Stimulated activated CD8-positive, alpha-beta memory T cell treated with anti-CD3 and anti-CD28 coated beads, Interleukin-15, amount 100 ng/mL, for 1 hour (primary cell): ENCODE measurements around the gene NOX5.
"Not testable (repeated sequence)": the region's sequence is repeated elsewhere in the genome, so short reads cannot be mapped to it uniquely, and the experiment has no call there.

ENCODE experiments used
- DNase-seq: peaks from one replicate; pipeline ENCODE4 v3.0.0-alpha.2; 2020; ENCODE audit warnings: low read depth

The NOX5 gene

DNA sequence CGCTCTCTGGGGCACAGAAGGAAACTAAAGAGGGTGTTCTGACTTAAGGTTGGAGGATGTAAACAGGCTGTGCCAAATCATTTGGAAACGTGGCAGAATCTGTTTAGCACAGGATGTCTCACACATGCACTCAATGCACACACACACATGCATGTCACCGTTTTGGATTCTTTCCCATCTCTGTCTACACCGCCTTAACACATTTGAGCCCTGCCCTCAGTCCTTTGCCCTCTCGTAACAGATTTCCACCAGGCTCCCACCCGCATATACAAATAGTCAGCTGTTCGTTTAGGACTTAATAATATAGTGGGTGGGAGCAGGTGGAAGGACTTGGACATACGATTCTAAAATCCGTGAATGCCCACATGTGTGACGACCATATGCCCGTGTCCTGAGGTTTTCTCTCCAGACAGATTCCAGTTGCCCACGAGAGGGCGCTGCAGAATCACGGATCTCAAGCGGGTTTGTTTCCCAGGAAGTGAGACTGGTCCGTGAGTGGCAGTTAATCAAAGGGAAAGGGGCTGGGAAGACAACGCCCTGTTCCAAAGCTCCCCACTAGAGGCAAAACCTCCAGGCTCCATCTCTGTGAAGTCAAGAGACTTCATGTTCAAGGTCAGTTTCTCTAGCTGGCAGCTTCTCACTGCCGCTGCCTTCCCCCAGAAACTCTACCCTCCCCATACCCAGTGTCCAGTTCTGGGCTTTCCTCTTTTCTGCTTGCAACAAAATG lies 44.5 kb downstream of the NOX5 start:
- peak; percentile 49 for DNase-seq

DNA sequence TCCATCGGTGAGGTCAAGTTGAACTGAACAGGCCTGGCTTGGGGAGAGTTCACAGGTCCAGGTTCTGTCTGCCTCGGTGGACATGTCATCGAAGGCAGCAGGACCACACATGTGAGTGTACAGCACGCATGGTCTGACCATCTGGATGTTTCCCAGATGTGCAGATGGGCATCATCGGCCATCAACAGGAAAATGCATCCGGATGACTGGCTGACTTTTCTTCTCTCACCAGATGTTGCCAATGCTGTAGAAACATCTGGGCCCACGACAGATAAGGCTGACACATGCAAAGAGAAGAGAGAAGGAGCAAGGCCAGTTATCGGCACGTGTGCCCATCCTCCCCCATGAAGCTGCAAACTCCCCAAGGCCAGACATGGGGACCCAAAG lies 45.1 kb downstream of the NOX5 start:
- DNase-seq: no peak

DNA sequence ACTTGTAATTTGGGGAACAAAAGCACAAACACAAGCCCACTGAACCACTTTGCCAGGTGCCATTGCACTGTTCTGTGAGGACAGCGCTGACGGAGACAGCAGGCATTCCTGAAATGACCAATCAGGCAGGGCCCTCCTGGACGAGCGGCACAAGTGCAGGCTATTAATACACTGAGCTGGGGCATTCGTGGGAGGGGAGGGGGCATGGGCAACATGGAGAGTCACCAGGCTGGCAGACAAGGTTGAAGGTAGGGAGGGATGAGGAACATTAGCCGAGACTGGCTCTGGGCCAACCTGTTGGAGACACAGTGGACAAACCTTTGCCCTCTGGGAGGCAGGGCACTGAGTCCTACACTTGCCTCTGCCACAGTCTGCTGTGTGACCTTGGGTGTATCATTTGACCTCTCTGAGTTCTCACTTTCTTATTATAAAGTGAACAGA lies 45.6 kb downstream of the NOX5 start:
- no peak for DNase-seq

DNA sequence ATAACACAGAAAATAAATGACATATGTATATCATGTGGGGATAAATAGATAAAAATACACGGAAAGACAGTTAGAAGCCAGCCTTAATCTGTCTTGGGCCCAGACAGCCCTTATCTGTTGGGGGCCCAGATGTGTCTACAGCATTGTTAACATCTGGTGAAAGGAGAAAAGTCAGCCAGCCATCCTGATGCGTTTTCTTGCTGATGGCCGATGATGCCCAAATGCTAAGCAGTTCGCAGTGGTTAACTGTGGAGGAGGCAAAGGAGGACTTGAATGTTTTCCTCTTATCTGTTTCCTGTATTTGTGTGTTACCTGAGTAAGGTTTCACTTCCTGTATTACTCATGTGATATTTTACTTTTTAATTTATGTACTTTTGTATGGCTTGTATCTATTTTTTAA lies 46.2 kb downstream of the NOX5 start:
- no peak for DNase-seq

DNA sequence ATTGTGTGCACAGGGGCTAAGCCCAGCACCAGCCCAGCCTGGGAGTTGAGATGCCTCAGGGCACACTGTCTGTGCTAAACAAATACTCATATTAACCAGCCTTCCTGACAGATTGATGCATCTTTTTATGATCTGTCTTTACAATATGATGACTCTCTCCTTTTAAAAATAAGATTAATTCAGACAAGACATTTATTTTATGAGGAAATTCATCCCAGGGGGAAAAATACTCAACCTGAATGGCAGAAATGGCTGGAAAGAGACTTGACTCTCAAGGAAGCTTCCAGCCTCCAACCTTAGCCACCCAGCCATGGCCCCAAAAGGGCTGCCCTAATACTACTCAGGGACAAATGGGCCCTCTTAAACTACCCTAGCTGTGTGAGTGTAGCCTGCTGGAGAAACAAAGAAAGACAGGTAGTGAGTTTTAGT lies 46.9 kb downstream of the NOX5 start:
- no peak for DNase-seq

DNA sequence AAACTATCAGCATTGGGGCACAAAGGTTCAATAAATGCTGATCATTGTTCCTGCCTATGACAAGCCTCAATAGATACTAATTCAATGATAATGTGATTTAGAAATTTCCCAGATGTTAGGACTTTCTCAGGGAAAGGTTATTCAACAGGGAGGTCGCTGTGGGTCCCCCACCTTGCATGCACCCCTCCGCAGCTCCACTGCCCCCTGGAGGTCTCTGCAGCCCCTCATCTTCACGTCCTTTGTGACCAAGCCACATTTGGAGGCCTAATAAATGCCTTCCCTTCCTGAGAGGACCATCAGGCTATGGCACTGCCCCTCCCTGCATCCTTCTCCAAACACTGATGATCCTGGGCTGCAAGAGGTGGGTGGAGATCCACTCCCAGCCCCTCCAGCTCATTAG lies 50.2 kb downstream of the NOX5 start:
- no peak for DNase-seq

DNA sequence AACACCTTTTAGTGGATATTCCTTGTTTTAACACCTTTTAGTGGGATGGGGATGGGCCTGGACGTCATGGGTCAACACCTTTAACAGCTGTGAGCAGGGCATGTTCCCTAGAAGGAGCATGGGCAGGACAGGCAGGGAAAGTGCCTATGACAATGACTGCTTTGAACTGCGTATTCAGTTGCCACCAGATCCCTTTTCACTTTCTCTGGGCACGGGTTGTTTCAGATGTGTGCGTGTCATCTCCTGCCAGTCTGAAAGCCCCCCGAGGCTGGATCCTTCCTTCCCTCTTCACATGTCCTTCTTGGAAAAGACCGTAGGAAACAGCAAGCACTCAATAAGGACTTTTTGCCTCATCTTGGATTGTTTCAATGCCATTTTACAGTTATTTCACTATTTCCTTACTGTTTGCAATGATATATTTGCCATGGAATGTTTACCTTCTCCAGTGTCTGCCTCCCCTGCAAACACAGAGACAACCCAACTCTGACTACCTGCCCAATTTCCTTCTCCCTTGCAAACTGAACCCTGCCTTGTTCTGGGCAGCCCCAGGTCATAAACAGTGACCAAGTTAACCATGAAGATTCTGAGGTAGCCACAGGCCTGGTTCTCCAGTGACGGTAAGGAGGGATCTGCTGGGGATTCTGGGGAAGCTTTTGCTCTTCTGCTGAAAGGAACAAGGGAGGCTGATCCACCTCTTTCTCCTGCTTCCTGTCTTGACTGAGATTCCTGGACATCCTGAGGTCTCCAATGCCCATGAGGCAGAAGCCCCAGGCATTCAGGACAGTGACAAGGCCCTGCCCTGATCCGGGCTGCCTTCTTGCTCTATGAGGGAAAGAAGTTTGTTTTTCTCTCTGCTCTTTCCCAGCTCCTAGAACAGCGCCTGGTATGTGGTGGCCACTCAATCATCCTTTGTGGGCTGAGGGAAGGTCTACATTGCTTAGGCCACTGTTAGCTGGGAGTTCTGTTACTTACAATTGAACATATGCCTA lies 51.8 kb downstream of the NOX5 start:
- DNase-seq: no peak

DNA sequence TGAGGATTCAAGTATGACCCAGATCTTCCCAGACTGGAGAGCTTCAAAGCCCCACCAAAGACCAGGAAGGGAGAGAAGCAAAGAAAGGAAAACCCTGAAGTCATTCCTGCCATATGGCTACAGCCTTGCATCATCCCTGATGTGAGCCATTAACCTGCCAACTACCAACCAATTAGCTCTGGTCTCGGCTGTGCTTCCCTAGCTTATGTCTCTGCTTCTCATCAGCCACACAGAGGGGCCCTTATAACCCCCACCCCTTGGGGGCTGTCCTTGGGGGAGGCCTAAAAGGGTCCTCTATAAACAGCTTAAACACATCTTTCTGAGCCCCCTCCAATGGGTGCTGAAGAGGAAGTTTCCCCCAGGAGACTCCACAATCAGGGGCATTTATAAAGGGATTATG lies 52.8 kb downstream of the NOX5 start:
- no peak for DNase-seq

DNA sequence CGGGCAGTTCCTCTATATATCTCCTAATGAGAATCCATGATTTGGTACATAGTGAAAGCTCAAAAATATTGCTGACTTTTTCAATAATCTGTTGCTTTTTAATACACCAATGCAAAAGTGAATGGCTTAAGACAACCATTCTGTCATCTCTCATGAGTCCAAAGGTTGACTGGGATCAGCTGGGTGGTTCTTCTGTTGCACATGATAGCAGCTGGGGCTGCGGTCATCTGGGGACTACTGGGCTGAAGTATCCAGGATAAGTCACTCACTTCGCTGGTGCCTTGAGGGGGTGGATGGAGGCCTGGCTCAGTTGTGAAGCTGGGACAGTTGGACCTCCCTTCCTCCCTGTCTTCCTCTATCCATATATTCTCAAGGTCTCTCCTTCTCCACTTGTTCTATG lies 53.7 kb downstream of the NOX5 start:
- no peak for DNase-seq

DNA sequence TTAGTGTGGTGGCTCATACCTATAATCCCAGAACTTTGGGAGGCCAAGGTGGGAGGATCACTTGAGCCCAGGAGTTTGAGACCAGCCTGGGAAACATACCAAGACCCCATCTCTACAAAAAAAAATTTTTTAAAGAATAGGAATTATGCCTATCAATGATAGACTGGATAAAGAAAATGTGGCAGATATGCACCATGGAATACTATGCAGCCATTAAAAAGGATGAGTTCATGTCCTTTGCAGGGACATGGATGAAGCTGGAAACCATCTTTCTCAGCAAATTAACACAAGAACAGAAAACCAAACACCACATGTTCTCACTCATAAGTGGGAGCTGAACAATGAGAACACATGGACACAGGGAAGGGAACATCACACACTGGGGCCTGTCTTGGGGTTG lies 54.8 kb downstream of the NOX5 start:
- not testable (repeated sequence) for DNase-seq

DNA sequence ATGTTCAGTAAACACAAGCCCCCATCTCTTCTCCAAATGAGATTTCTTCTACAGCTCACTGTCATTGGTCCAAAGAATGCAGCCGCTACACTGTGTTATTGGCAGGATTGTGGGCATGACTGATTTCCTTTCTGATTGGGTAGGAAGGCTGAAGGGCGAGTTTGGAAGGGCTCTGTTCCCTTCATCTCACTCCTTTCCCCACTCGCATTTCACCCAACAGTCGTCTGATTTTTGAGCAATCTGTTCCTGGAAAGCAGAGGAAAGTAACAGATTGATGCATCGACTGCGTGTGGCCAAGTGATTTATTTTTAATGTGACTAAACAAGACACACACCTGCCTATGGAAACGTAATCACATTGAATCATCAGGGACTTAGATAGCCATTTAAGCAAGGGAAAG lies 55.5 kb downstream of the NOX5 start:
- DNase-seq: no peak

DNA sequence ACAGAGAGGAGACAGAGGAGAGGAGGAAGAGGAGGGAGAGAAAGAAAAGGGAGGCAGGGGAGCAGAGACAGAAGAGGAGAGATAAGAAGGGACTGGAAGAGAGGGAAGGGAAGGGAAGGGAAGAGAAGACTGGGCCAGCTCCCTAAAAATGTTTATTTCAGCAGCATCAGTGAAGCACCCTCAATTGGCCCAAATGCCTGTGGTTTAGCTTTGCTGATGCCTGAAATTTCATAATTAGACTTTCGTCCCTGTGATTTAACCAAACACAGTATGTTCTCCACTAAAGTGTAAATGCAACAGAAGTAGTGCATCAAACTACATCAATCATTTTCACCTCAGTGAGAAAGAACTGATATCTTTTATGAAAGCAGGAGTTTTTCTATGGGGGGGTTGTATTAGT lies 55.9 kb downstream of the NOX5 start:
- no peak for DNase-seq

DNA sequence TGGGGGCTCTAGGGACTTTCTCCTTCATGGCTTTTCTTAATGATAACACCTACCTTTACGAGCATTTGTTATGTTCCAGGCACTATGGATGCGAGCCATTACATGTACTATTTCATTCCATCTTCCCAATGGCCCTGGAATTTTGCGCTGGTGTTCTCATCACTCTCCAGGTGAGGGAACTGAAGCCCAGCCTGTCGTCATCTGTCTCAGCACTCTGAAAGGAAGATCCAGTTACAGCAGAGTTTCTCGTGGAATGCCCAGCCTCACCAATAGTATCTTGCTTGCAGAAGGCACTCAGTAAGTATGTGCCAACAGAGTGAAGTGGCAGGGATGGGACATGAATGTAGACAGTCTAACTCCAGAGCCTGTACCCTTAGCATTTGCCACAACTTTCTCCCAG lies 56.8 kb downstream of the NOX5 start:
- no peak for DNase-seq

DNA sequence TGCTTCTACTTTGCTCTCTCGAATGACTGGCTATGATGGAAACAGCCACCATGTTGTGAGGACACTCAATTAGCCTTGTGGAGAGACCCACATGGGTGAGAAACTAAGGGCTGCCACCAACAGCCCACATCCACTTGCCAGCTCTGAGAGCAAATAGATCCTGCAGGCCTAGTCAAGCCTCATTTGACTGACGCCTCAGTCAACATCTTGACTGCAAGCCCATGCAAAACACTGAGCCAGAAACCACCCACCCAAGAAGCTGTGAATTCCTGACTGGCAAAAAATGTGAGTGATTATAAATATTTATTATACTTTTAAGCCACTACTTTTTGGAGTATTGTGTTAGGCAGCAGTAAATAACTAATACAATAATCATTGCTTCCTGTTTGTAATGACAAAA lies 58.4 kb downstream of the NOX5 start:
- DNase-seq: no peak

DNA sequence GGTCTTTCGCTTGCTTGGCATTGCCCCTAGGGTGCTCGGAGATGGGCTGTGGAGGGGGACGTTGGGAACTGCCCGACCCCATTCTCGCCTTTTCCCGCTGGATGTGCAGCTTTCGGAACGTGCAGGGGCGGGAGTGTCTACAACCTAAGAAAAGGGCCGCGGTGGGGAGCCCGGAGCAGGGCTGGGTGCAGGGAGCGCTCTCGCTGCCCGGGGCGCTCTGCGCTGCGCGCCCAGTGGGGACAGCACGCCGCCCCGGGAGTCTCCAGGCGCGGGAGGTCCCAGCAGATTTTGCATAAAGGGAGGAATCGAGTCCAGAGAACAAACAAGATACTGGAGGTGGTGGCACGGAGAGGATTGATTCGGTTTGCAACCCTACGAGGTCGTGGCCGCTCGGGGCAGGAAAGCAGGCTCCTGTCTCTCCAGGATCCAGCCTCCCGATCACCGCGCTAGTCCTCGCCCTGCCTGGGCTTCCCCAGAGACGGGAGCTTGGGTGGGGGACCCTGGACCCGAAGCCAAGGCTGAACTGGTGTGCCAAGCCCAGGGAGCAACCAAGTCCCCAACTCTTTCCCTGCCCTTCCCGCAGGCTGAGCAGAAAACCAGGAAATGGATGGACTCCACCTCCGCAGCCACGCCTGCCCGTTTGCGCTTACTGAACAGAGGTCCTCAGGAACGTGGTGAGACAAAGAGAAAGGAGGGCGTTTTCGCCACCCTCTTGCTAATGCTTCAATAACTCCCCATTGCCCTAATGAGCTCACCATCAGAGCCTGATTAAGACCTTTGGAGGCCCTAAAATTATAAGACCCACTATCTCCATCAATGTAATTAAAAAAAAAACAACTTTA lies 59.7 kb downstream of the NOX5 start:
- no peak for DNase-seq

DNA sequence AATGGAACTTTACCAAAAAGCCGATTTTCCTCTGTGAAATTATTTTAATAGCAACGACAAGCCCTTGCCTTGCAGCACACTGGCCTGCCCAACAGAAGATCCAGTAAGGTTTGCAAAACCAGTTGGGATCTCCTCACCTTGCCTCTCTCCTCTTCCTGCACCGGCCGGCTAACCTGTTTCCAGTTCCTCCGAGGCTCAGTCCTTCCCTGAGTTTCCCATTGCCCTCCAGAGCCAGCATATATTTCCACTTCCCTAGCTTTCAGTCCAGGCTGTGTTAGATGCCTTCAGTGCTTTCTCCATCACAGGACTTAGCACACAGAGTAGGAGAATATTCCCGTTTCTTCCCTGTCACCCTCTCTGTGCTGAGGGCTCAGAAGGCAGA lies 60.3 kb downstream of the NOX5 start:
- no peak for DNase-seq

DNA sequence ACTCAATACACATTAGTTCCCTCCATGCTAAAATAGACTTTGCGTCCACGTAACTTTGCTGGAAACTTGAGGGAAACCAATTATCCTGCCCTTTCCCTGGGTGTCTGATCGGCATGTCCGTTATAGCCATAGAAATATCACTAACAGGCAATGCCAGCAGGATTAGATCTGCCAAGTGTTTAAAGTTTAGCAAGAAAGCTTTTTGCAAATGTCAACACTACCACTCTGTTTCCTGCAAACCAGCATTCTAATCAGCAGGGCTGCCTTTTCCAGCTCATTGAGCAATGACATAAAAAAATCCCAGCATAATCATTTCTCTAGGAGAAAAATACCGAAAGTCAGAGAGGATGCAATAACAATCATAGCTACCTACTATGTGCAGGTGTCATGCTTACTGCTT lies 60.9 kb downstream of the NOX5 start:
- DNase-seq: no peak

DNA sequence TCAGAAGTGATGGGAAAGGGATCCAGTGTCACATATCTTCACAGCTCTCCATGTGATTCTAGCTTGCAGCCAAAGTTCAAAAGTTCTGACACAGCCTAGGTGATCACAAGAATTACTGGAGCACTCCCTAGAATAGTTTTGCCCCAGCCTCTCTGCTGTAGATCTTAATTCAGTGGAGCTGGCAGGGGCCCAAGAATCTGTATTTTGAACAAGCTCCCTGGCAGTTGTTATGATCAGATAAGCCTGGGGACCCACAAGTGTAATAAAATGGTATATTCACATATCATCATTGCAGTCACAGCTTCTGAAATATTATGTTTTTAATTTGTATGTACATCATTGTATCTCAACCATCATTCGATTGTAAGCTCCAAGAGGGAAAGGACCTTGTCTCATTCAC lies 62.3 kb downstream of the NOX5 start:
- DNase-seq: no peak

DNA sequence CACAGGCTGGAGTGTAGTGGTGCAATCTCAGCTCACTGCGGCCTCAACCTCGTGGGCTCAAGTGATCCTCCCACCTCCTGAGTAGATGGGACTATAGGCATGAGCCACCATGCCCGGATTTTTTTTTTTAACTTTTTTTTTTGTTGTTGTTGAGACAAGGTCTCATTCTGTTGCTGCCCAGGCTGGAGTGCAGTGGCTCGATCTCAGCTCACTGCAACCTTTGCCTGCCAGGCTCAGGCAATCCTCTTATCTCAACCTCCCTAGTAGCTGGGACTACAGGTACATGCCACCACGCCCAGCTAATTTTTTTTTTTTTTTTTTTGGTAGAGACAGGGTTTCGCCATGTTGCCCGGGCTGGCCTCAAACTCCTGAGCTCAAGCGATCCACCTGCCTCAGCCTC lies 64.1 kb downstream of the NOX5 start:
- no peak for DNase-seq

DNA sequence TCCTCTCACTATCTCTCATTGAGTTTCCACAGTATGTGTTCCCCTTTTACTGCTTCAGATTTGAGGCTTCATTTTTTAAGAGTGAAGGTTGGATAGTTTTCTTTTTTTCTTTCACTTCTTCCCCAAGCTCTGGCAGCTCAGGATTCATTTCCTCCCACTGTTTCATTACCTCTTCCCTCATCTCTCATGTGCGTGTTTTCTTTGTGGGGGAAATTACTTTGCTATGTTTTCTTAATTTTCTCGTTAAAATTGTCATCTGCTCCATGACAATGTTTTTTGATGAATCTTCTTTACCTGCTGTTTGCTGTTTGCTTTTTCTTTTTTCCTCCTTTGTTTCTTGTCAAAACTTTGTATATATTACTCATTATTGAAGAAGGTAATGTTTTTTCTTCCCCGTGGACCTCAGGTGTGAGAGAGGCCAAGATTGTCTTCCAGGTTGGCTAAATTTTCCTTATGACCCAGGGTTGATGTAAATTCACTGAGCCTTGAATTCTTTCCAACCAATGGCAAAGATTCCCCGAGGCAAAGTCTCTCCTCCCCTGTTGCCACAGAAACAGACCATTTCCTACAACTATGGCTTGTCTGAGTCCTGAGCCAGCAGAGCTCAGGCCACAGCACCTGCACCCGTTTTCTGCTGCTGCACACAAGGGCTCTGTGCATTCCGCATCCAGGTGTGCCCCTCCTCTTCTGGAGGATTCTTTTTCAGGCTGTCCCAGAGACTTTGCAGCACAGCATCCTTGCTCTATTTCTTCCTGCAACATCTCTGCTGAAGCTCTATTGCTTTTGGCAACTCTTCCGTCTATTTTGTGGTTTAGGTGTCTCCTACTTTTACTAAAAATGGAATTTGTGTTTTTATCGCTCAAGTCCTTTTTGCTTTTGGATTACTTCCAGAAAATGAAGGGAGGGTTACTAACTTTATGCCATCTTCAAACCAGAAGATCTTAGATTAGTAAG lies 66.1 kb downstream of the NOX5 start:
- DNase-seq: no peak

DNA sequence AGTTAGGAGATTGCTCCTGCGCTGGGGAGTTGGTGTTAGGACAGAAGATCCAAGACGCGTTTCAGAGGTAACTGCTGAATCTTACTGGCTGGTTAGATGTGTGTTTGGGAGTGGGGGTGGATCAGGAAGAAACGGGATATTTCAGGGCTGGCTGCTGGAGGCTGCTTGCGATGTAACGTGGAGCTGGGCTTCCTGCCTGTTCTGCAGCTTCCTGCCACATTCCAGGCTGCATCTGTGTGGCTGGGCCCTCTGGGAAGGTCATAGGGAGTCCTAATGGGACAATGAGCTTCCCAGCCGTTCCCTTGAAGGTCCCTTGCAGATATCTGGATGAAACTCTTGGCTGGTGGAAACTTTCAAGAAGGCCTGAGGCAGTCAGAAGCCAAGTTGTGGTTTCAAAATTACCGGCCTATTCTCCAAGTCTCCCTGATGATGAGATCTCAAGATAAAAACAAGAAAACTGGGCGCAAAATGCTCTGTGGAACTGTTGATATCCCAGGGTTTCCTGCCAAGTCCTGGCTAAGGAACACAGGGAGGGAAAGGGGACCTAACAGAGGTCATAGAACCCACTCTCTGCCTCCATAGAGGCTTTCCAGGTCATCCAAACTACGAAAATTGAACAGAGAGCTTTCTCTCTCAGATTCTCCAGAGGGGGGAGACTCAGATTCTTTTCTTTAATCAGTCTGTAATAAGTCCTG lies 67.0 kb downstream of the NOX5 start:
- no peak for DNase-seq
